ENCODE measurements around the gene CD164L2. TPM values are rescaled to one million over a fixed set of nuclear protein-coding genes. Genes with fewer than 3 reads are reported as not detected.

The CD164L2 gene
- total RNA-seq, 1 donor from 2014 or later = not detected

GRCh38 chr1:27361553-27361952 lies 21.6 kb downstream of the CD164L2 start:
- H3K9me3 Mint-ChIP-seq = no peaks in the 10 kb centered on the region
- H3K4me3 Mint-ChIP-seq = no peak overlapping the region
- H3K36me3 Mint-ChIP-seq (ENCODE audit: low read depth) = no peaks in the 10 kb centered on the region
- DNase-seq (ENCODE audit: low read depth, low spot score) = no peak
- H3K27ac Mint-ChIP-seq (ENCODE audit: unreplicated experiment) = no peak overlapping the region
- TF ChIP-seq, protein P1, sequence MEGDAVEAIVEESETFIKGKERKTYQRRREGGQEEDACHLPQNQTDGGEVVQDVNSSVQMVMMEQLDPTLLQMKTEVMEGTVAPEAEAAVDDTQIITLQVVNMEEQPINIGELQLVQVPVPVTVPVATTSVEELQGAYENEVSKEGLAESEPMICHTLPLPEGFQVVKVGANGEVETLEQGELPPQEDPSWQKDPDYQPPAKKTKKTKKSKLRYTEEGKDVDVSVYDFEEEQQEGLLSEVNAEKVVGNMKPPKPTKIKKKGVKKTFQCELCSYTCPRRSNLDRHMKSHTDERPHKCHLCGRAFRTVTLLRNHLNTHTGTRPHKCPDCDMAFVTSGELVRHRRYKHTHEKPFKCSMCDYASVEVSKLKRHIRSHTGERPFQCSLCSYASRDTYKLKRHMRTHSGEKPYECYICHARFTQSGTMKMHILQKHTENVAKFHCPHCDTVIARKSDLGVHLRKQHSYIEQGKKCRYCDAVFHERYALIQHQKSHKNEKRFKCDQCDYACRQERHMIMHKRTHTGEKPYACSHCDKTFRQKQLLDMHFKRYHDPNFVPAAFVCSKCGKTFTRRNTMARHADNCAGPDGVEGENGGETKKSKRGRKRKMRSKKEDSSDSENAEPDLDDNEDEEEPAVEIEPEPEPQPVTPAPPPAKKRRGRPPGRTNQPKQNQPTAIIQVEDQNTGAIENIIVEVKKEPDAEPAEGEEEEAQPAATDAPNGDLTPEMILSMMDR (conservative IDR thresholded peaks at IDR 0.05) = no peak
- peaks cover 36% of the 10 kb centered on the region for H3K27me3 Mint-ChIP-seq (ENCODE audit: low read depth)
- peaks cover 41% of the 10 kb centered on the region for H3K4me1 Mint-ChIP-seq

DNA sequence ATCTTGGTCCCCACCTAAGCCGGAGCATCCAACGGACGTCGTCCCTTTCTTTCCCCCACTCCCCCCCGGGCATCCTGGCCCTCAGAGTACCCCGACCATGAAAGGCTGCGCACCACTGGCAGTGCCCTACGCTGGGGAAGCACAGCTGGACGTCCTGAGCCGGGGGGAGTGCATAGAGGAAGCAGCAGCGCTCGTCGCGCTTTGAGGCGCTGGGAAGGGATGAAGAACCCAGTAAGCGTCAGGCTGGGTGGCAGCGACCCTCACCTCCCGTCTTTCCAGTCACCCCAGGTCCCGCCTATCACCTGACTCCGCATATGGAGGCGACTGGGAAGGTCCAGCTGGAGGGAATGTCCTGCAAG lies 22.1 kb downstream of the CD164L2 start:
- Mint-ChIP-seq H3K27ac (ENCODE audit: unreplicated experiment) (no peak overlapping the region), H3K9me3 (no peaks in the 10 kb centered on the region), H3K4me1 (peaks cover 41% of the 10 kb centered on the region), H3K27me3 (ENCODE audit: low read depth) (peaks cover 36% of the 10 kb centered on the region), H3K4me3 (peak overlapping the region; percentile 19), H3K36me3 (ENCODE audit: low read depth) (no peaks in the 10 kb centered on the region)
- no peak for DNase-seq (ENCODE audit: low read depth, low spot score)
- TF ChIP-seq, protein P1 (conservative IDR thresholded peaks at IDR 0.05) = no peak

GRCh38 chr1:27360159-27361043 lies 22.7 kb downstream of the CD164L2 start:
- peaks cover 36% of the 10 kb centered on the region for H3K27me3 Mint-ChIP-seq (ENCODE audit: low read depth)
- DNase-seq (ENCODE audit: low read depth, low spot score) = no peak

GRCh38 chr1:27359822-27360158 lies 23.3 kb downstream of the CD164L2 start:
- Mint-ChIP-seq H3K4me3 (peak overlapping the region; percentile 73), H3K9me3 (no peaks in the 10 kb centered on the region), H3K27me3 (ENCODE audit: low read depth) (peaks cover 36% of the 10 kb centered on the region), H3K27ac (ENCODE audit: unreplicated experiment) (no peak overlapping the region), H3K4me1 (peaks cover 29% of the 10 kb centered on the region), H3K36me3 (ENCODE audit: low read depth) (no peaks in the 10 kb centered on the region)
- DNase-seq (ENCODE audit: low read depth, low spot score) = no peak
- TF ChIP-seq, protein P1 (conservative IDR thresholded peaks at IDR 0.05) = no peak

More at GRCh38 chr1:27360159-27361043, 22.7 kb downstream of the CD164L2 start:
- Mint-ChIP-seq H3K4me1 (peaks cover 35% of the 10 kb centered on the region), H3K27ac (ENCODE audit: unreplicated experiment) (no peak overlapping the region), H3K4me3 (peak overlapping the region; percentile 73), H3K36me3 (ENCODE audit: low read depth) (no peaks in the 10 kb centered on the region), H3K9me3 (no peaks in the 10 kb centered on the region)
- TF ChIP-seq, protein P1 (conservative IDR thresholded peaks at IDR 0.05) = no peak

- H3K27ac Mint-ChIP-seq (ENCODE audit: unreplicated experiment) = no peak overlapping the region
- H3K27me3 Mint-ChIP-seq (ENCODE audit: low read depth) = peaks cover 36% of the 10 kb centered on the region
- H3K4me1 Mint-ChIP-seq = peaks cover 21% of the 10 kb centered on the region
- H3K36me3 Mint-ChIP-seq (ENCODE audit: low read depth) = no peaks in the 10 kb centered on the region
- peak overlapping the region; percentile 59 for H3K4me3 Mint-ChIP-seq
- DNase-seq (ENCODE audit: low read depth, low spot score) = no peak
- TF ChIP-seq, protein P1 (conservative IDR thresholded peaks at IDR 0.05) = no peak
- no peaks in the 10 kb centered on the region for H3K9me3 Mint-ChIP-seq
Measured at GRCh38 chr1:27358928-27359313, 24.2 kb downstream of the CD164L2 start.

All from neural crest cell (in vitro differentiated cells).